SK-N-SH treated with all-trans-retinoic acid at 6 μM for 48 hours (cell line): ENCODE results near the gene RIN3.

Source experiments
- ATAC-seq: fragments of 200-7000 bp; cut with Tn5 transposase; 3 replicates; pipeline ENCODE4 v1.9.1; 2020; ENCODE audit warnings: mild to moderate bottlenecking, moderate library complexity
- ARNTL ChIP-seq: fragments of 450-650 bp; formaldehyde crosslinking; IDR thresholded peaks from 2 replicates; pipeline ENCODE4 v1.5.0; 2020; ENCODE audit warnings: low read depth, mild to moderate bottlenecking, moderate library complexity, borderline replicate concordance
- BACH2 ChIP-seq: fragments of 250-450 bp; sonication (Bioruptor Pico); IDR thresholded peaks from 2 replicates; pipeline ENCODE4 v1.9.0; 2021; ENCODE audit warnings: mild to moderate bottlenecking, borderline replicate concordance
- CREB5 ChIP-seq: fragments of 250-450 bp; sonication (Bioruptor Pico); IDR thresholded peaks from 2 replicates; pipeline ENCODE4 v1.5.1; 2020; ENCODE audit warnings: low read depth, mild to moderate bottlenecking, moderate library complexity
- CSDC2 ChIP-seq: fragments of 250-450 bp; sonication (Bioruptor Pico); IDR thresholded peaks from 2 replicates; pipeline ENCODE4 v1.5.0; 2020; ENCODE audit warnings: mild to moderate bottlenecking, moderate library complexity
- CSRNP3 ChIP-seq: fragments of 250-450 bp; sonication (Bioruptor Pico); IDR thresholded peaks from 2 replicates; pipeline ENCODE4 v1.5.1; 2021; ENCODE audit warnings: mild to moderate bottlenecking, moderate library complexity
- ESRRG ChIP-seq: fragments of 250-450 bp; sonication (Bioruptor Pico); IDR thresholded peaks from 2 replicates; pipeline ENCODE4 v1.6.1; 2021; ENCODE audit warnings: mild to moderate bottlenecking
- GLIS3 ChIP-seq: fragments of 250-450 bp; sonication (Bioruptor Pico); IDR thresholded peaks from 2 replicates; pipeline ENCODE4 v1.5.0; 2020; ENCODE audit warnings: mild to moderate bottlenecking, moderate library complexity
- OSR1 ChIP-seq: fragments of 250-450 bp; sonication (Bioruptor Pico); IDR thresholded peaks from 2 replicates; pipeline ENCODE4 v1.8.0; 2022; ENCODE audit warnings: moderate library complexity, mild to moderate bottlenecking, inconsistent platforms
- PATZ1 ChIP-seq: fragments of 250-450 bp; sonication (Bioruptor Pico); IDR thresholded peaks from 2 replicates; pipeline ENCODE4 v1.8.0; 2020; ENCODE audit warnings: mild to moderate bottlenecking, moderate library complexity, borderline replicate concordance
- POU6F1 ChIP-seq: fragments of 250-450 bp; sonication (Bioruptor Pico); IDR thresholded peaks from 2 replicates; pipeline ENCODE4 v1.8.0; 2021; ENCODE audit warnings: low read depth, mild to moderate bottlenecking, moderate library complexity, borderline replicate concordance
- PPARA ChIP-seq: fragments of 250-450 bp; sonication (Bioruptor Pico); IDR thresholded peaks from 2 replicates; pipeline ENCODE4 v1.5.0; 2020; ENCODE audit warnings: mild to moderate bottlenecking, borderline replicate concordance
- RARB ChIP-seq: fragments of 250-450 bp; sonication (Bioruptor Pico); IDR thresholded peaks from 2 replicates; pipeline ENCODE4 v1.8.0; 2021; ENCODE audit warnings: mild to moderate bottlenecking, moderate library complexity
- SNAI2 ChIP-seq: fragments of 250-450 bp; sonication (Bioruptor Pico); IDR thresholded peaks from 2 replicates; pipeline ENCODE4 v1.5.0; 2020; ENCODE audit warnings: mild to moderate bottlenecking, moderate library complexity
- TCF4 ChIP-seq: fragments of 250-450 bp; sonication (Bioruptor Pico); IDR thresholded peaks from 2 replicates; pipeline ENCODE4 v1.8.0; 2021; ENCODE audit warnings: mild to moderate bottlenecking, moderate library complexity, borderline replicate concordance
- TOX ChIP-seq: fragments of 250-450 bp; sonication (Bioruptor Pico); IDR thresholded peaks from 2 replicates; pipeline ENCODE4 v1.8.0; 2021; ENCODE audit warnings: mild to moderate bottlenecking, moderate library complexity, borderline replicate concordance
- TSHZ2 ChIP-seq: fragments of 250-450 bp; sonication (Bioruptor Pico); IDR thresholded peaks from 2 replicates; pipeline ENCODE4 v1.5.0; 2020; ENCODE audit warnings: mild to moderate bottlenecking, moderate library complexity
- ZC3H10 ChIP-seq: fragments of 250-450 bp; sonication (Bioruptor Pico); IDR thresholded peaks from 2 replicates; pipeline ENCODE4 v1.5.1; 2021; ENCODE audit warnings: mild to moderate bottlenecking, moderate library complexity
- ZFP30 ChIP-seq: fragments of 450-650 bp; formaldehyde crosslinking; IDR thresholded peaks from 2 replicates; pipeline ENCODE4 v1.5.0; 2022; ENCODE audit warnings: mild to moderate bottlenecking, moderate library complexity
- ZNF565 ChIP-seq: fragments of 450-650 bp; formaldehyde crosslinking; conservative IDR thresholded peaks from 2 replicates; pipeline ENCODE4 v1.5.0; 2020; ENCODE audit warnings: low read depth, mild to moderate bottlenecking, moderate library complexity
- ZNF70 ChIP-seq: fragments of 450-650 bp; formaldehyde crosslinking; IDR thresholded peaks from 2 replicates; pipeline ENCODE4 v1.5.0; 2020; ENCODE audit warnings: mild to moderate bottlenecking, moderate library complexity

Gene RIN3

GRCh38 chr14:92525322-92526095, 11.9 kb downstream of the RIN3 start:
- ATAC-seq: no peak
- no peak for TF ChIP-seq ESRRG (CRISPR knock-in tag)
- TF ChIP-seq PPARA: no peak
- TF ChIP-seq ARNTL (CRISPR knock-in tag): no peak
- TF ChIP-seq ZNF70 (CRISPR knock-in tag): no peak
- no peak for TF ChIP-seq TCF4 (CRISPR knock-in tag)
- no peak for TF ChIP-seq CREB5 (CRISPR knock-in tag)

GRCh38 chr14:92527721-92528120, 14.1 kb downstream of the RIN3 start:
- no peak for ATAC-seq
- no peak for TF ChIP-seq GLIS3
- no peak for TF ChIP-seq ZNF70 (CRISPR knock-in tag)
- no peak for TF ChIP-seq POU6F1 (CRISPR knock-in tag)
- no peak for TF ChIP-seq ARNTL (CRISPR knock-in tag)
- TF ChIP-seq ESRRG (CRISPR knock-in tag): no peak
- no peak for TF ChIP-seq TOX (CRISPR knock-in tag)
- no peak for TF ChIP-seq ZNF565 (CRISPR knock-in tag)
- no peak for TF ChIP-seq BACH2 (CRISPR knock-in tag)
- TF ChIP-seq ZFP30 (CRISPR knock-in tag): no peak
- TF ChIP-seq CREB5 (CRISPR knock-in tag): no peak
- no peak for TF ChIP-seq PATZ1 (CRISPR knock-in tag)
- TF ChIP-seq PPARA: no peak
- TF ChIP-seq RARB (CRISPR knock-in tag): no peak
- TF ChIP-seq CSRNP3 (CRISPR knock-in tag): no peak
- no peak for TF ChIP-seq CSDC2 (CRISPR knock-in tag)
- no peak for TF ChIP-seq SNAI2 (CRISPR knock-in tag)
- TF ChIP-seq TSHZ2 (CRISPR knock-in tag): no peak
- no peak for TF ChIP-seq ZC3H10 (CRISPR knock-in tag)
- no peak for TF ChIP-seq TCF4 (CRISPR knock-in tag)
- TF ChIP-seq OSR1 (CRISPR knock-in tag): no peak
